Middle frontal gyrus (tissue), 1 donor: ENCODE data around the gene MLN.

ENCODE experiments used
- DNase-seq: peaks from one replicate; pipeline ENCODE4 v3.0.0-alpha.2; 2015; ENCODE audit warnings: low spot score; ENCODE audit errors: extremely low spot score

MLN gene

GRCh38 chr6:33771146-33772081 lies 32.4 kb downstream of the MLN start:
- DNase-seq: peak; percentile 31

- no peak for DNase-seq
These were observed 33.0 kb downstream of the MLN start for GRCh38 chr6:33770833-33771145.

GRCh38 chr6:33770124-33770832 lies 33.5 kb downstream of the MLN start:
- DNase-seq: no peak

DNA sequence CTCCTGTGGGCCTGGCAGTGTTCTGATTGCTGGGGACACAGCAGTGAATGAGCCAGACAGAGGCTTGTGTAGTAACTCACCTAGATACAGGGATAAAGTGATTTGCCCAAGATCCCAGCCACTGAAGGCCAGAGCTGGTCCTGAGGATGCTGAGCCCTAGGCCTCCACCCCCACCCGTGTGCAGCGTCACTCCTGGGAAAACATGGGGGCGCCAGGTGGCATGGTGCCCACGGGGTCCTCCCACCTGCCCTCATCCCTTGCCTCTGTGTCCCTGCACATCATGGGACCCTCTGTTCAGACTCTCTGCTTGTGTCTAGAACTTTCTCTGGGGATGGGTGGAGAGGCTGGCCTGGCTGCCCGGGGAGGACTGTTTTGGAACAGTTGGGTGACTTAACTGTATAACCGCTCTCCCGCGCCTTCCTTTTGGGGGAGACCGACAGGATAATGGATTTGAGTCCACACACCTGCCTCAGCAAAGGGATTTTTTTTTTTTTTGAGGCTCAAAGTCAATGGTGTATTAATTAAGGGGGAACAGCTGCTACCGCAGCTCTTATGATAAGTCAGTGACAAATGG lies 34.5 kb downstream of the MLN start:
- no peak for DNase-seq

GRCh38 chr6:33768644-33769120 lies 35.1 kb downstream of the MLN start:
- peak; percentile 69 for DNase-seq

DNA sequence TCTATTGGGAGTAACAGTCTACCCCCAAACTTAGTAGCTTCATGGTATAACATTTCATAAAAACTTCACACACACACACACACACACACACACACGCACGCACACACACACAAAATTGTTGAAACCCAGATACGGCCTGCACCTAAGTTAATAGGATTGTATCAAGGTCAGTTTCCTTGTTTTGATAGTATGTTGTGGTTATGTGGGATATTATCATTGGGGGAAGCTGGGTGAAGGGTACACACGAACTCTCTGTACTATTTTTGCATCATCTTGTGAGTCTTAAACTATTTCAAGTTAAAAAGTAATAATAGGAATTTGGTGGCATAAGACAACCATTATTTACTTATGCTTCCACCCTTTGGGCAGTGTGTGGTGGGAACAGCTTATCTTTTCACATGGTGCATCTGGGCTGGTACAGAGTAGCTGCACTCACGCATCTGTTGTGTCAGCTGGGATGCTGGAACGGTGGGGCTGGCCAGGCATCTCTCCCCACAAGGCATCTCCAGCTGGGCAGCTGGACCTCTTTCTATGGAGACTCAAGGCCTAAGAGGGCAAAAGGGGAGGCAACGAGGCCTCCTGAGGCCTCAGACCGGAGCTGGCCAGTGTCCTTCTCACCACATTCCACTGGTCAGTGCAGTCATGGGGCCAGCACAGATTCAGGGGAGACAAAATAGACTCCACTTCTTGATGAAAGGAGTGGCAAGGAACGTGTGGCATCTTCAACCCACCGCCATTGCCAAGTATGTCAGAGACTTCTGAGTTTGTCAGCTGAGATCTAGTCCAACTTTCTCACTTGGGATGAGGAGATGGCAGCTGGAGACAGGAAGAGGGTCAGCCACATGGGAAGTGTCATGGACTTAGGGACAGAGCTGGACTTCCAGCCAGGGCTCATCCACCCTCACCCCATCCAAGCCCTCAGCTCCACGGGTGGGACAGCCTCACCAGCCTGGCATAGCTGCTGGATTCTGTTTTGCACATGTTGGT lies 36.6 kb downstream of the MLN start:
- DNase-seq: no peak

DNA sequence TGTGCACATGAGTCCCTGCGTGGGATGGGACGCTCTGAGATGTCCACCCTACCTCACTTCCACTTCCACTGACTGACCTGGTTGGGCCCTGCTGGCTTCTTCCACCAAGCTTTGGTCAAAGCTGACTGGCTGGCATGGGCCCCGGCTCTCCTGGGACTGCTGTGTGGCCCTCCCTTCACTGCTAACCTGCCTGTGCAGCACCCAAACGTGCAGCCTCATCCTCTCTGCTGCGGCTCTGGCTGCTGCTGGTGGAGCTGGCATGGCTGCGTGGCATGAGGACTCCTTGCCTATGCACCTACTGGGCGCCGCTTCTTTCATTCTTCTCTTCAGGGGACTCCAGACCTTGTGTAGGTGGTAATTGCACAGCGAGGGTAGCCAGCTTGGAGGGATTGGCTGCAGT lies 38.4 kb downstream of the MLN start:
- no peak for DNase-seq

DNA sequence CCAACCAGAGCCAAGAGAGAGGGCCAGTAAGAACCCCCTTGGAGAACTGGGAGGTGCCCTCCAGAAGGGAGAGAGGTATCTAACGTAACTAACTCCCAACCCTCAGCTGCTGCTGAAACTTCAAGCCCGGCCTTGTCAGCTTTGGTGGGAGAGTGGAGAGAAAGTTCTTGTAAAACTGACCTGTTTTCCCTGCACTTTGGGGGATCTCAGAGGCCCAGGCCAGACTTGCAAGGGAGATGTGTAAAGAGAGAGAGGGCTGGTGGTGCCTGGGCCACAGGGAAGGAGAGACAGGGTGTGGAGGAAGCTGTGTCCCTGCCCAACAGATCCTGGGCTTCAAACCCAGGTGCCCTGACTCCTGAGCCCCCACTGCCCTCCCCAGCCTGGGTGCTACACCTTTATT lies 39.8 kb downstream of the MLN start:
- DNase-seq: no peak

GRCh38 chr6:33763483-33763882 lies 40.3 kb downstream of the MLN start:
- no peak for DNase-seq

GRCh38 chr6:33762713-33763112 lies 41.1 kb downstream of the MLN start:
- no peak for DNase-seq

- no peak for DNase-seq
These were observed 41.7 kb downstream of the MLN start for GRCh38 chr6:33761922-33762629.

DNA sequence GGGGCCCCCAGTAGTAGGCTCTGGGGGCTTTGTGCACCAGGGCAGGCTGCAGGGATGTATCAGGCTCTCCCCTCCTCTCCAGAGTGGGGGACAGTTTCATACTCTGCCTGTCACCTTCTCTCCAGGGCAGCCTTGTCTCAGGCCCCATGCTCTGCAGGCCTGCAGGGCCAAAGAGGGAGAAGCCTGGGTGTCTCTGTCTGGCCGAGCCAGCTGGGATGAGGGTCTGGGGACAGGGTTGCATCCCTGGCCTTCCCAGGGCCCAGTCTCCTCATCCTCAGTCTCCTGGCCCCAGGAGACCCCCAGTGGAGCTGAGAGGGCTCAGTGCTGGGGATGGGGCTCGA lies 42.3 kb downstream of the MLN start:
- no peak for DNase-seq

DNA sequence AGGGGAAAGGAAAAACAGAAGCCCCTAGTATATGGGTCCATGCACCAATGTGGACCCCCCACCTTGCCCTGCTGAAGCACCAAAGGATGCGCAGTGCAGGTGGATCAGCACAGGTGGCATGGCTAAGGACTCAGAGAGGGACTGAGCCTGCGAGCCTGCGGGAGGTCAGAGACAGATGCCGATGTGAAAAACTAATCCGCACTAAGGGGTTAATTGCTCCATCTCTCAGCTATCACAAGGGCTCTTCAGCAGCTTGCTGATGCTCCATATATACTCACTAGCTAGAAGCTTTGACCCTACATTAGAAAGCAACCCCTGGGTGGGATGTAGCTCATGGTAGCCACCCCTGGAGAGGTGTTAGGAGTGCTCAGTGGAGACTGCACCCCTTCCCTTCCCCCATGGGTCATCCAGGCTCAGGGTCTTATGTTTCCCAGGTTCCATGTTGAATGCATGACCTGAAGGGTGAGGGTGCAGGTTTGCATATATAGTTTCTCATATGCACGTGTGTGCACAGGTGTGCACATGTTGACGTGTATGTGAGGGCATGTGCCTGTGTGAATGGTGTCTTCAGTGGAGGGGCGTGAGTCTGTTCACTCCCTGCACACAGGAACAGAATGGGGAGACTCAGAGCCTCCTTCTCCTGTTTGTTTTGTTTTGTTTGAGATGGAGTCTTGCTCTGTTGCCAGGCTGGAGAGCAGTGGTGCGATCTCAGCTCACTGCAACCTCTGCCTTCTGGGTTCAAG lies 43.7 kb downstream of the MLN start:
- DNase-seq: no peak

GRCh38 chr6:33758815-33759216 lies 45.0 kb downstream of the MLN start:
- DNase-seq: no peak

DNA sequence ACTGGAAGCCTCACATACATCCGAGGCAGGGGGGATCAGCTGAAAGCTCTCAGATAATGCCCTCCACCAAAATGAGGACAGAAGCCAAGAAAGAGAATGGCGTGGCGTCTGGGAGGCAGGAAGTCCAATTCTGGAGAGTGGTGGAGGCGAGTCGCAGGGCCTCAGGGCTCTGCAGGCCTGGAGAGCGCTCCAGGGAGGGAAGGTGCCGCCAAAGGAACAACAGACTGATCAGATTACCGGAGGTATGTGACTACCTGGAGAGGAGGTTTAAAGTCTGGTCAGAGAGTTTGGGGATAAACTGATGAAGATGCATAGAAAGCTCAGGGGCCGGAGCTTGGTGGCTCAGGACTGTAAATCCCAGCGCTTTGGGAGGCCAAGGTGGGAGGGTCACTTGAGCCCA lies 45.9 kb downstream of the MLN start:
- no peak for DNase-seq

- no peak for DNase-seq
These were observed 46.7 kb downstream of the MLN start for GRCh38 chr6:33757113-33757512.

- no peak for DNase-seq
These were observed 47.4 kb downstream of the MLN start for GRCh38 chr6:33756211-33756954.

DNA sequence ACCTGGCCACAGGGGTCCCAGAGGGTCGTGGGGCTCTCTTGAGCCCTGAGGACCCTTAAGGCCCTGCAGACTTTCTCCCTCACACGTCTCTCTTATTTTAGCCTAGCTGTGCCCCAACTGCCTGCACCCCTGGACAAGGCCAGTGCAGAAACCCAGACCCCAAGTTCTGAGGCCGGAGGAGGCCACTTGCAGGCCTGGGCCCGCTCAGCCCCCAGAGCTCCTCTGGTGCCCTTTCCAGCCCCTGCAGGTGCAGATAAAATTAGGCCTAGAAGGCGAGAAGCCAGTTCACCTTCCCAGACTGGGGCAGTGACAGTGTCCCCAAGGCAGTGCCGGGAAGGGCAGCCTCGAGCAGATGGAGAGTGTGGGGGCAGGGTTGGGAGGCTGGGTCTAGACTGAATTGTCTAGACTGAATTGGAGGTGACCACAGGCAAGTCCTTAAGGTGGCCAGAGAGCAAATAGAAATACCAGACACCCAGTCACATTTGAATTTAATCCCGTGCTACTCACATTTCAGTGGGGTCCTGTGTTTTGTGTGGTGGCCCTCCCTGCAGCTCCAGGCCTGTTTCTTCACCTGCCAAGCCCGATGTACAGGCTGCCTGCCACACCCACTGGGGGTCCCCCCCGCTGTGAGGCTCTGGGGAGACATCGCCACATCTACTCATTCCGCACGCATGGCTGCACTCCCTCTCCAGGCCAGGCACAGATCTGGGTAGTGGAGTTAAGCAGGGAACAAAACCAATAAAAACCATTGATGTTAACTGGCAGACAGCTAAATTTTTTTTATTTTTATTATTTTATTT lies 48.5 kb downstream of the MLN start:
- no peak for DNase-seq
